Measurements from ENCODE around the gene ANKZF1. TPM values are rescaled to one million over a fixed set of nuclear protein-coding genes. Genes with fewer than 3 reads are reported as not detected.
"Not testable (repeated sequence)": the region's sequence is repeated elsewhere in the genome, so short reads cannot be mapped to it uniquely, and the experiment has no call there.

ANKZF1 gene
- polyA plus RNA-seq, 6 donors from 2014 or later: 22.4 to 45.5 (median 25.4) TPM

- ATAC-seq (ENCODE audit: low read depth in 2 of 2) (no peak), DNase-seq (peak; percentile 40)
- peak overlapping the region; percentile 93 to 95 (median 94) for H3K27ac Mint-ChIP-seq
- peak overlapping the region; percentile 78 to 95 (median 91) for H3K4me3 Mint-ChIP-seq
- peaks cover 0 to 7% of the 10 kb centered on the region in 2 donors for H3K36me3 Mint-ChIP-seq
- peaks cover 52 to 81% (median 77%) of the 10 kb centered on the region in 3 donors for H3K4me1 Mint-ChIP-seq
- no peaks in the 10 kb centered on the region for H3K9me3 Mint-ChIP-seq
- H3K27me3 Mint-ChIP-seq: no peaks in the 10 kb centered on the region
Observed at GRCh38 chr2:219249203-219249980, 19.8 kb downstream of the ANKZF1 start.

DNA sequence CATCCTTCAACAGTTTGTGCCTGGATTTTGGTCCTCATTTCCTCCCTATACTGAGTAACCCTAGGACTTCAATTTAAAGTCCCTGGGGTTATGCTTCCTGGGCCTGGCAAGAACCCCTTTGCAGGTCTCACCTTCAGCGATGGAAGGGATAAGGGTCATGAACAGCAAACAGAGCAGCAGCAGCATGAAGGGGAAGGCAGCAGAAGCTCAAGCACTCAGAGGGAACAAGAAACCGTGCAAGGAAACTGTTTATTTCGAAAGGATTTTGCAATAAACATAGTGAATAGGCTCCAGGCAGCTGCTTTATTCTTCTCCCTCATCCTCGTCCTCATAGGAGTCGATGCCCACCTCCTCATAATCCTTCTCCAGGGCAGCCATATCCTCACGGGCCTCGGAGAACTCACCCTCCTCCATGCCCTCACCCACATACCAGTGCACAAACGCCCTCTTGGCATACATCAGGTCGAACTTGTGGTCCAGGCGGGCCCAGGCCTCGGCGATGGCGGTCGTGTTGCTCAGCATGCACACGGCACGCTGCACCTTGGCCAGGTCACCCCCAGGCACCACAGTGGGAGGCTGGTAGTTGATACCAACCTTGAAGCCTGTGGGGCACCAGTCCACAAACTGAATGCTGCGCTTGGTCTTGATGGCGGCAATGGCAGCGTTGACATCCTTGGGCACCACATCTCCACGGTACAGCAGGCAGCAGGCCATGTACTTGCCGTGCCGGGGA lies 20.6 kb downstream of the ANKZF1 start:
- Mint-ChIP-seq H3K4me1 (peaks cover 57 to 84% (median 79%) of the 10 kb centered on the region in 3 donors), H3K27me3 (no peaks in the 10 kb centered on the region)
- no peak for DNase-seq

DNA sequence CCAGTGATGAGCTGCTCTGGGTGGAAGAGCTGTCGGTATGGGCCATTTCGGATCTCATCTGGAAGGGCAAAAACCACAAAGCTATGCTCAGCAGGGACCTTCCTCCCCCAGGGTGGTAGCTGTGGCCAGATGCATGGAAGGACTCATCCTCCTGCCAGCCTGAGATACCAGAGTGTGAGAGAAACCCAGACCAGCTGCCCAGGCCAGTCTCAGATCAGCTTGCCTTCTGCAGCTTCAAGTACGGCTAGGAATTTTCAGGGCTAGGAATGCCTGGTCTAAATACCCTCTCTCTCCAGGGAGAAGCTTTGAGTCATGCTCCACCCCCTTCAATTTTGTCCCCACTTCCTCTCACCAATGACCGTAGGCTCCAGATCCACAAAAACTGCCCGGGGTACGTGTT lies 22.1 kb downstream of the ANKZF1 start:
- H3K36me3 Mint-ChIP-seq: peaks cover 0 to 7% of the 10 kb centered on the region in 2 donors
- peaks cover 60 to 75% (median 74%) of the 10 kb centered on the region in 3 donors for H3K4me1 Mint-ChIP-seq
- H3K27ac Mint-ChIP-seq: peak overlapping the region in 4 of 6 donors; percentile 12 to 97 (median 84)
- H3K27me3 Mint-ChIP-seq: no peaks in the 10 kb centered on the region
- H3K9me3 Mint-ChIP-seq: no peaks in the 10 kb centered on the region
- DNase-seq (no peak), ATAC-seq (ENCODE audit: low read depth in 2 of 2) (no peak)
- peak overlapping the region; percentile 78 to 95 (median 90) for H3K4me3 Mint-ChIP-seq

More for the DNA sequence above, 20.6 kb downstream of the ANKZF1 start:
- H3K4me3 Mint-ChIP-seq: peak overlapping the region; percentile 78 to 95 (median 91)
- peaks cover 0 to 7% of the 10 kb centered on the region in 2 donors for H3K36me3 Mint-ChIP-seq
- ATAC-seq (ENCODE audit: low read depth in 2 of 2): no peak
- H3K27ac Mint-ChIP-seq: peak overlapping the region in 5 of 6 donors; percentile 59 to 94 (median 93)
- H3K9me3 Mint-ChIP-seq: no peaks in the 10 kb centered on the region

GRCh38 chr2:219252084-219252483 lies 22.5 kb downstream of the ANKZF1 start:
- peak overlapping the region; percentile 78 to 95 (median 90) for H3K4me3 Mint-ChIP-seq
- peak overlapping the region in 4 of 6 donors; percentile 12 to 97 (median 84) for H3K27ac Mint-ChIP-seq
- ATAC-seq (ENCODE audit: low read depth in 2 of 2): no peak
- no peak for DNase-seq
- peaks cover 0 to 7% of the 10 kb centered on the region in 2 donors for H3K36me3 Mint-ChIP-seq
- H3K9me3 Mint-ChIP-seq: no peaks in the 10 kb centered on the region
- H3K27me3 Mint-ChIP-seq: no peaks in the 10 kb centered on the region
- peaks cover 60 to 71% (median 70%) of the 10 kb centered on the region in 3 donors for H3K4me1 Mint-ChIP-seq

DNA sequence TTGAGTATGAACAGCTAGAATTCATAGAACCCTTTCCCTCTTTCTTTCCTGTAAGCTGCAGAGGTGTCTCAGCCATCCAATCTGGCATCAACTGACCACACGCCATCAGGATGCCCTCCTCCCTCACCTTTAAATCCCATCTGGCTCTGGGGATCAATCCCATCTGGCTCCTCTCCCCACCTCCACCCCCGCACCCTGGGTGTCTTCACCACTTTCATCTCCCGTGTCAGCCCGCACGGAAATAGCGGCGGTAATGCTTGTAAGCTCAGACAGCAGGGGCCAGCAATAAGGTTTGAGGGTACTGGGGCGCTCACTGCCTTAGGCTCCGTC lies 22.9 kb downstream of the ANKZF1 start:
- Mint-ChIP-seq H3K27ac (peak overlapping the region; percentile 74 to 97 (median 88)), H3K36me3 (peaks cover 0 to 7% of the 10 kb centered on the region in 2 donors), H3K9me3 (no peaks in the 10 kb centered on the region), H3K4me3 (peak overlapping the region; percentile 78 to 95 (median 90)), H3K27me3 (no peaks in the 10 kb centered on the region), H3K4me1 (peaks cover 58 to 66% (median 66%) of the 10 kb centered on the region in 3 donors)
- no peak for DNase-seq
- no peak for ATAC-seq (ENCODE audit: low read depth in 2 of 2)

DNA sequence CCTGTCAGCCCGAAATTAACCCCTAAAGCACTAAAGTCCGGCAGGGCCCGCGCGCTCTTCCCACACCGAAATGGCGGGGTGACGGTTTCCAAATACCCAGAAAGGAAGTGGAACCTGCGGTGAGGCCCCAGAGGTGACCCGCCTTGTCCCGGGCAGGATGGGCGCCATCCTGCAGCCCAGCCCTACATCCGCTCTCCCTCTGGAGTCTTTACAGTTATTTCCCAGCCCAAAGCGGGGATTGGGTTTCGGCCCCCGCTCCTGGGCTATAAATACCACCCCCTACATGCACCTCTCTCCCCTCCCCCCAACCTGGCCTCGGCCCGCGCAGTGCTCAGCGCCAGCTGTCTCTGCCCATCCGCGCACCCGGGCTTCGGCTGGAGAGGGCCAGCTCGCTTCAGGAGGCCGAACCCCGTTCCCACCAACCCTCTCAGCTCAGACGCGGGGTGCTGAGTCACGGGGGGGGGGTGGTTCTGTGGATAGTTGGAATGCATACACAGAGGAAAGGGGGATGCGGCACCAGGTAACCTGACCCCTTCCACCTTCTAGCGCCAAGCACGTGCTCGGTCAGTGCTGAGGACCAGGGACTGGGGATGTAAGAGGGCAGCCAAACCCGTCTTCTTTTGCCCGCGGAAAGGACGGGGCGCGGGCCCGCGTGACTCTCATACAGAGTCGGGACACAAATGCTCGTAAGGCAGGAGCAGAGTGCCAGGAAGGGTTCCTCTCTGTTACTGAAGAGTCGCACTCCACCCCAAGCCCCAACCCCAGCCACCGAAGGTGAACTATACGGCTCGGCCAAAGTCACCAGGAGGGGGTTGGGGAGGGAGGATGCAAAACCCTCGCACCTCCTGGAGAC lies 23.5 kb downstream of the ANKZF1 start, which contains the start of gene TUBA4B:
TSS of gene TUBA4B (plus strand) at position 344 of the 853 bp plus-strand sequence. CDS start at position 509, 165 bp downstream.
- H3K4me1 Mint-ChIP-seq: peaks cover 52 to 60% (median 60%) of the 10 kb centered on the region in 3 donors
- no peaks in the 10 kb centered on the region for H3K27me3 Mint-ChIP-seq
- DNase-seq: peak; percentile 50
- H3K4me3 Mint-ChIP-seq: peak within 1 kb of the TSS; percentile 78 to 95 (median 90)
- no peaks in the 10 kb centered on the region for H3K9me3 Mint-ChIP-seq
- peak; percentile 27 to 32 for ATAC-seq (ENCODE audit: low read depth in 2 of 2)
- peak within 1 kb of the TSS; percentile 85 to 97 (median 92) for H3K27ac Mint-ChIP-seq
- peaks cover 0 to 7% of the 10 kb centered on the region in 2 donors for H3K36me3 Mint-ChIP-seq

GRCh38 chr2:219253753-219254589 lies 24.4 kb downstream of the ANKZF1 start, which contains the start of gene TUBA4A:
TSS of gene TUBA4A (minus strand) at chr2:219253918. CDS start at chr2:219253858, 60 bp downstream.
- ATAC-seq (ENCODE audit: low read depth in 2 of 2): peak; percentile 78 to 79
- no peaks in the 10 kb centered on the region for H3K27me3 Mint-ChIP-seq
- H3K9me3 Mint-ChIP-seq: no peaks in the 10 kb centered on the region
- H3K36me3 Mint-ChIP-seq: peaks cover 0 to 7% of the 10 kb centered on the region in 2 donors
- H3K27ac Mint-ChIP-seq: peak within 1 kb of the TSS; percentile 85 to 97 (median 94)
- H3K4me1 Mint-ChIP-seq: peaks cover 43 to 52% (median 51%) of the 10 kb centered on the region in 3 donors
- H3K4me3 Mint-ChIP-seq: peak within 1 kb of the TSS; percentile 78 to 95 (median 90)
- peak; percentile 88 for DNase-seq

- Mint-ChIP-seq H3K36me3 (peaks cover 0 to 7% of the 10 kb centered on the region in 2 donors), H3K27ac (peak overlapping the region; percentile 85 to 97 (median 91)), H3K4me3 (peak overlapping the region; percentile 78 to 95 (median 90)), H3K27me3 (no peaks in the 10 kb centered on the region), H3K4me1 (peaks cover 36 to 45% (median 44%) of the 10 kb centered on the region in 3 donors), H3K9me3 (no peaks in the 10 kb centered on the region)
- peak; percentile 67 for DNase-seq
- ATAC-seq (ENCODE audit: low read depth in 2 of 2): peak; percentile 47
Observed at GRCh38 chr2:219254590-219255201, 25.1 kb downstream of the ANKZF1 start.

GRCh38 chr2:219258942-219259341 lies 29.3 kb downstream of the ANKZF1 start:
- not testable (repeated sequence) for H3K27ac Mint-ChIP-seq; H3K27me3 Mint-ChIP-seq; H3K36me3 Mint-ChIP-seq; H3K9me3 Mint-ChIP-seq; DNase-seq; ATAC-seq (ENCODE audit: low read depth in 2 of 2); H3K4me3 Mint-ChIP-seq
- H3K4me1 Mint-ChIP-seq: peaks cover 7 to 12% (median 8%) of the 10 kb centered on the region in 3 donors

DNA sequence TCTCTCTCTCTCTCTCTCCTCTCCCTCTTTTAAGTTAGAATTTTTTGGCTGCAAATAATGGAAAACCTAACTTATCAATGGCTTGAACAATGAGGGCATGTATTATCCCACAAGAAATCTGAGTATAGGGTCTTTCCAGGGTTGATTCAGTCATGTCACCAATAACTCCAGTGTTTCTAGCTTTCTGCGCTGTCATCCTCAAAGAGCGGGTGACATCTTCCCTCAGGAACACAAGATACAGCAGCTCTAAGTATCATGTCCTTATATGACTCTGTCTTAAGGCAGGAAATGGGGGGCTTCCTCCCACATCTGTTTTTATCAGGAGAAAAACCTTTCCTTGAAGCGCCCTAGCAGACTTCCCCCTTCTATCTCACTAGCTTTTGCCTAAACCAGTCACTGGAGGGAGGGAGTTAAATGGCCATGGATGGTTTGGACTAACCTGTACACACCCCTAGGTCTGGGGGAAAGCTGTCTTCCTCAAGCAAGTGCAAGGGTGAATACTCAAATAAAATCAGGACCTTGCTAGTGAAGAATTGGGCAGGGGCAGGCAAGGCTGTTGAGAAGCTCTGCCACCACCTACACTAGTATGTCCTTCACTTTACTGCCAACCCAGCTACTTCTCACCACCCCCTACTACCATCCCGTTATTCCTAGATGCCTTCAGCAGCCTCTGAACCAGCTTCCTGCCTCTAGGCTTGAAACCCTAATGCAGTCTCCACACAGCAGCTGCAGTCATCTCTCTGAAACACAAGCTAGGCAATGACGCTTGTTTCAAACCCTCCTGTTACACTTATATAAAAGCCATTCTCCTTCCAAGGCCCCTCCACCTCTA lies 31.6 kb downstream of the ANKZF1 start:
- Mint-ChIP-seq H3K27me3 (peaks cover 0 to 5% (median 0%) of the 10 kb centered on the region in 3 donors), H3K4me3 (peak overlapping the region in 1 of 8 donors; percentile 43), H3K36me3 (no peaks in the 10 kb centered on the region), H3K9me3 (peaks cover 0 to 1% (median 0%) of the 10 kb centered on the region in 7 donors), H3K27ac (no peak overlapping the region), H3K4me1 (no peaks in the 10 kb centered on the region)
- no peak for ATAC-seq (ENCODE audit: low read depth in 2 of 2)
- no peak for DNase-seq

- H3K9me3 Mint-ChIP-seq: no peaks in the 10 kb centered on the region
Observed at GRCh38 chr2:219266232-219266631, 36.6 kb downstream of the ANKZF1 start.

More at GRCh38 chr2:219266232-219266631, 36.6 kb downstream of the ANKZF1 start:
- peaks cover 0 to 5% (median 0%) of the 10 kb centered on the region in 3 donors for H3K27me3 Mint-ChIP-seq
- H3K4me3 Mint-ChIP-seq: no peak overlapping the region
- no peak overlapping the region for H3K27ac Mint-ChIP-seq
- no peaks in the 10 kb centered on the region for H3K4me1 Mint-ChIP-seq
- no peak for ATAC-seq (ENCODE audit: low read depth in 2 of 2)
- no peaks in the 10 kb centered on the region for H3K36me3 Mint-ChIP-seq
- no peak for DNase-seq
